Gastrocnemius medialis (tissue), 4 donors: ENCODE results near the gene SLC35F1.

Source experiments
- POLR2A ChIP-seq, 2 donors: fragments of 450-650 bp; IDR thresholded peaks; one replicate each; pipeline ENCODE4 v1.6.1; 2017; ENCODE audit warnings: antibody characterized with exemption in 2 of 2, mild to moderate bottlenecking in 2 of 2, moderate library complexity in 2 of 2
- TF ChIP-seq, protein P1 (sequence below), 5 experiments: fragments of 450-650 bp in 3 of 5; fragments of 200-600 bp in 2 of 5; sonication (generic) in 2 of 5; IDR thresholded peaks in 4 of 5; conservative IDR thresholded peaks in 1 of 5; 1 replicate in 4 of 5; 2 replicates in 1 of 5; pipeline ENCODE4 v1.5.1; 2016 to 2019; ENCODE audit warnings: antibody characterized with exemption in 5 of 5, mild to moderate bottlenecking in 3 of 5, moderate library complexity in 3 of 5

- TF ChIP-seq, protein P1, sequence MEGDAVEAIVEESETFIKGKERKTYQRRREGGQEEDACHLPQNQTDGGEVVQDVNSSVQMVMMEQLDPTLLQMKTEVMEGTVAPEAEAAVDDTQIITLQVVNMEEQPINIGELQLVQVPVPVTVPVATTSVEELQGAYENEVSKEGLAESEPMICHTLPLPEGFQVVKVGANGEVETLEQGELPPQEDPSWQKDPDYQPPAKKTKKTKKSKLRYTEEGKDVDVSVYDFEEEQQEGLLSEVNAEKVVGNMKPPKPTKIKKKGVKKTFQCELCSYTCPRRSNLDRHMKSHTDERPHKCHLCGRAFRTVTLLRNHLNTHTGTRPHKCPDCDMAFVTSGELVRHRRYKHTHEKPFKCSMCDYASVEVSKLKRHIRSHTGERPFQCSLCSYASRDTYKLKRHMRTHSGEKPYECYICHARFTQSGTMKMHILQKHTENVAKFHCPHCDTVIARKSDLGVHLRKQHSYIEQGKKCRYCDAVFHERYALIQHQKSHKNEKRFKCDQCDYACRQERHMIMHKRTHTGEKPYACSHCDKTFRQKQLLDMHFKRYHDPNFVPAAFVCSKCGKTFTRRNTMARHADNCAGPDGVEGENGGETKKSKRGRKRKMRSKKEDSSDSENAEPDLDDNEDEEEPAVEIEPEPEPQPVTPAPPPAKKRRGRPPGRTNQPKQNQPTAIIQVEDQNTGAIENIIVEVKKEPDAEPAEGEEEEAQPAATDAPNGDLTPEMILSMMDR (IDR thresholded peaks at IDR 0.05 in 4 of 5, conservative IDR thresholded peaks at IDR 0.05 in 1 of 5) = no peak
- TF ChIP-seq POLR2A (IDR thresholded peaks at IDR 0.05) = no peak
Observed at GRCh38 chr6:117992856-117993255, 85.8 kb downstream of the SLC35F1 start.
